AG04450 (cell line): ENCODE results near the gene BICRAL. TPM values are rescaled to one million over a fixed set of nuclear protein-coding genes. Genes with fewer than 3 reads are reported as not detected.
"Not testable (repeated sequence)": the region's sequence is repeated elsewhere in the genome, so short reads cannot be mapped to it uniquely, and the experiment has no call there.

ENCODE experiments used
- CTCF ChIA-PET: fragments of 300-600, 350-600 bp; formaldehyde crosslinking; extraction: SDS; loops from one replicate; lab custom pipeline; 2022; ENCODE audit warnings: antibody characterized with exemption, inconsistent platforms; lab: Charles Lee
- POLR2A ChIA-PET: fragments of 350-600 bp; formaldehyde crosslinking; extraction: SDS; loops from one replicate; lab custom pipeline; 2021; ENCODE audit warnings: antibody characterized with exemption, inconsistent platforms; lab: Yijun Ruan, JAX
- DNase-seq: peaks from one replicate; pipeline ENCODE4 v3.0.0-alpha.2; 2011; ENCODE audit warnings: low read depth, low spot score
- H3K27ac ChIP-seq: one replicate; pipeline ENCODE4 v1.5.1; 2012; ENCODE audit warnings: low read depth, low read length, control low read depth
- H3K27me3 ChIP-seq: one replicate; pipeline ENCODE4 v1.6.0; 2012; ENCODE audit warnings: low read length; ENCODE audit not compliant: control insufficient read depth, insufficient read depth
- H3K4me3 ChIP-seq: 2 replicates; pipeline ENCODE4 v1.5.1; 2011; ENCODE audit warnings: mild to moderate bottlenecking, low read depth, low read length, control low read depth
- H3K9me3 ChIP-seq: 2 replicates; pipeline ENCODE4 v1.5.1; 2012; ENCODE audit warnings: low read length; ENCODE audit not compliant: control insufficient read depth, insufficient read depth
- polyA plus RNA-seq: library from polyadenylated mRNA; depleted of rRNA; stranded (reverse); fragments of >200 nt; gene quantifications from 2 replicates; pipeline ENCODE4 v1.2.3, GENCODE V29; 2011
- TF ChIP-seq, protein P1 (sequence below): IDR thresholded peaks from 2 replicates; pipeline ENCODE4 v1.5.1; 2011; ENCODE audit warnings: low read depth, low read length, control low read depth, inconsistent platforms

BICRAL gene
- polyA plus RNA-seq, 1 experiment: 7.0 TPM

- CTCF ChIA-PET: no interaction called here
- Histone ChIP-seq H3K27ac (no peak overlapping the region), H3K9me3 (no peaks in the 10 kb centered on the region), H3K4me3 (no peak overlapping the region), H3K27me3 (no peaks in the 10 kb centered on the region)
- TF ChIP-seq, protein P1, sequence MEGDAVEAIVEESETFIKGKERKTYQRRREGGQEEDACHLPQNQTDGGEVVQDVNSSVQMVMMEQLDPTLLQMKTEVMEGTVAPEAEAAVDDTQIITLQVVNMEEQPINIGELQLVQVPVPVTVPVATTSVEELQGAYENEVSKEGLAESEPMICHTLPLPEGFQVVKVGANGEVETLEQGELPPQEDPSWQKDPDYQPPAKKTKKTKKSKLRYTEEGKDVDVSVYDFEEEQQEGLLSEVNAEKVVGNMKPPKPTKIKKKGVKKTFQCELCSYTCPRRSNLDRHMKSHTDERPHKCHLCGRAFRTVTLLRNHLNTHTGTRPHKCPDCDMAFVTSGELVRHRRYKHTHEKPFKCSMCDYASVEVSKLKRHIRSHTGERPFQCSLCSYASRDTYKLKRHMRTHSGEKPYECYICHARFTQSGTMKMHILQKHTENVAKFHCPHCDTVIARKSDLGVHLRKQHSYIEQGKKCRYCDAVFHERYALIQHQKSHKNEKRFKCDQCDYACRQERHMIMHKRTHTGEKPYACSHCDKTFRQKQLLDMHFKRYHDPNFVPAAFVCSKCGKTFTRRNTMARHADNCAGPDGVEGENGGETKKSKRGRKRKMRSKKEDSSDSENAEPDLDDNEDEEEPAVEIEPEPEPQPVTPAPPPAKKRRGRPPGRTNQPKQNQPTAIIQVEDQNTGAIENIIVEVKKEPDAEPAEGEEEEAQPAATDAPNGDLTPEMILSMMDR: no peak
- no peak for DNase-seq
- POLR2A ChIA-PET: no interaction called here
Measured at GRCh38 chr6:42796171-42796570, 14.3 kb downstream of the BICRAL start.

DNA sequence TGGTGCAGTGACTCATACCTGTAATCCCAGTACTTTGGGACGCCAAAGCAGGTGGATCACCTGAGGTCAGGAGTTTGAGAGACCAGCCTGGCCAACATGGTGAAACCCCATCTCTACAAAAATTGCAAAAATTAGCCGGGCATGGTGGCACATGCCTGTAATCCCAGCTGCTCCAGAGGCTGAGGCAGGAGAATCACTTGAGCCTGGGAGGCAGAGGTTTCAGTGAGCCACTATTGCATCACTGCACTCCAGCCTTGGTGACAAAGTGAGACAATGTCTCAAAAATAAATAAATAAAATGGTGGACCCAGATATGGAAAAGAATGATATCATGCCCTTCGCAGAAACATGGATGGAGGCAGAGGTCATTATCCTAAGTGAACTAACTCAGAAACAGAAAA lies 15.8 kb downstream of the BICRAL start:
- H3K4me3 ChIP-seq, POLR2A ChIA-PET, H3K9me3 ChIP-seq, H3K27me3 ChIP-seq, H3K27ac ChIP-seq, DNase-seq: not testable (repeated sequence)
- CTCF ChIA-PET: interaction anchor here (0.9 kb wide), 1 partner anchor 877 kb away, joined by 6 read pairs; the partner anchor contains the start of gene MED20

DNA sequence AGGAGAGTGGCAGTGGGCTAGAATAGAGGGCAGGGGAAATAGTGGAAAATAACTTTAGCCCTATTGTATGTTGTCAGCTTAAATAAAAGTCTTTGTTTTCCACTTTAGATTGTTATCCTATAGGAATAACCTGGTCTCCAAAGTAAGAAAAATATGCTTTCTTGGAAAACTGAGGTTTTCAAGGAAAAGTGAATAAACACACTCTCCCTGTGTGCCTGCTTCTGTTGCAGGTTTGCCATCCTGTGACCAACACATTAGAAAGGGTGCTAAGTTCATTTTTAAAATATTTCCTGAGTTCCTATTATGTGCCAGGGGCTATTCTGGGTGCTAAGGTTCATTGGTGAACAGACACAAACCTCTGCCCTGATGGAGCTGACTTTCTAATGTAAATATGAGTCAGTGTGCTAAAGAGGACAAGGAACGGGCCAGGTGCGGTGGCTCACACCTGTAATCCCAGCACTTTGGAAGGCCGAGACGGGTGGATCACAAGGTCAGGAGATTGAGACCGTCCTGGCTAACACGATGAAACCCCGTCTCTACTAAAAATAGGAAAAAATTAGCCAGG lies 23.5 kb downstream of the BICRAL start:
- CTCF ChIA-PET: no interaction called here
- no peak for DNase-seq
- no peak overlapping the region for H3K27ac ChIP-seq
- POLR2A ChIA-PET: interaction anchor here (0.5 kb wide), 1 partner anchor 59 kb away, joined by 3 read pairs; the partner anchor contains the start of gene TBCC
- no peak overlapping the region for H3K4me3 ChIP-seq
- TF ChIP-seq, protein P1: no peak
- no peaks in the 10 kb centered on the region for H3K9me3 ChIP-seq
- no peaks in the 10 kb centered on the region for H3K27me3 ChIP-seq

- POLR2A ChIA-PET: interaction anchor here (0.6 to 0.8 kb wide), 3 partner anchors 24 to 145 kb away, joined by 3 to 7 read pairs (median 5); no protein-coding TSS in a partner anchor
Measured at GRCh38 chr6:42806359-42806758, 24.5 kb downstream of the BICRAL start.

DNA sequence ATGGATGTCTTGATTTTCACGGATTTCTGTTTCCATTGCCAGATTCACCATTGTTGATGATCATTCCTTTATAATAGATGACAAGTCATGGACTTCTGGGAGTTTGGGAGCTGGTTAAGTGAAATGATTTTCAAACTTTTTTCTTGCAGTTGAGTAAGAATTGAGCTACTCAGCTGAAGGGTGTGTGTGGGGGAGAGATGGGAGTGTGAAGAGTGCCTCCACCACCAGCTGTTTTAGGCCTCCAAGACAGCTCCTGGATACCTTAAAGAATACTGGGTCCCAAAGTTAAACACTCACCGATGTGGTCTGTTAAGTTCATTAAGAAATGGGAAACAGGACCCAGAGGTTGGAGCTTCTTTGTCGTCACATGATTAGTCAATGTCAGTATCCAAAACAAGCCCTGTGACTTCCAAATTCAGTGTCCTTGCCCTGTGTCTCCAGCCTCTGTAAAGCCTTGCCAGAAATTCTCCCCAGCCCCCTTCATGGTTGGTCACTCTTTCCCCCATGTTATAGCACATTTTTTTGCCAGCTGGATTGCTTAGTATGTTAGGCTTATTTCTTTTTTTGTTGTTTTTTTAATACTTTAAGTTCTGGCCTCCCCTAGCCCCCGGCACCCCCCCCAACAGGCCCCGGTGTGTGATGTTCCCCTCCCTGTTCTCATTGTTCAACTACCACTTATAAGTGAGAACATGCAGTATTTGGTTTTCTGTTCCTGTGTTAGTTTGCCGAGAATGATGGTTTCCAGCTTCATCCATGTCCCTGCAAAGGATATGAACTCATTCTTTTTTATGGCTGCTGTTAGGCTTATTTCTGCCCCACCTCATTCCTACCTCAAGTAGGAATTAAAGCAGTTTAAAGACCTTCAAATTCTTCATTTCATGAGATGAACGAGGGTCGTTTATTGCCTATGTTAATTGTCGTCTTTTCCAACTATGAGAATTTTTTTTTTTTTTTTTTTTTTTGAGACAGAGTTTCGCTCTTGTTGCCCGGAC lies 26.9 kb downstream of the BICRAL start:
- no peak for DNase-seq
- Histone ChIP-seq H3K9me3 (no peaks in the 10 kb centered on the region), H3K27me3 (no peaks in the 10 kb centered on the region), H3K27ac (no peak overlapping the region), H3K4me3 (no peak overlapping the region)
- ChIA-PET CTCF (interaction anchor here (1.6 kb wide), 1 partner anchor 83 kb away, joined by 5 read pairs; no protein-coding TSS in a partner anchor), POLR2A (interaction anchor here (0.5 to 1.4 kb wide), 3 partner anchors 9 to 83 kb away, joined by 3 to 7 read pairs (median 3); no protein-coding TSS in a partner anchor)
- TF ChIP-seq, protein P1: no peak

More at GRCh38 chr6:42806359-42806758, 24.5 kb downstream of the BICRAL start:
- H3K9me3 ChIP-seq, H3K4me3 ChIP-seq, DNase-seq, H3K27me3 ChIP-seq, H3K27ac ChIP-seq, CTCF ChIA-PET: not testable (repeated sequence)
